HepG2 (cell line): ENCODE data around the gene STOM. TPM values are rescaled to one million over a fixed set of nuclear protein-coding genes. Genes with fewer than 3 reads are reported as not detected.

Source experiments
- ATAC-seq: fragments of 200-7000 bp; cut with Tn5 transposase; 3 replicates; pipeline ENCODE4 v1.9.1; 2020; ENCODE audit warnings: mild to moderate bottlenecking, moderate library complexity
- BruUV-seq: library from RNA; stranded (reverse); fragments of 400-500 nt; replicated peaks from 2 replicates; lab custom pipeline; 2021; lab: Mats Ljungman, UMichigan
- CTCF ChIA-PET: fragments of 300-600 bp; formaldehyde crosslinking; extraction: SDS; loops from one replicate; lab custom pipeline; 2021; ENCODE audit warnings: low total read pairs, inconsistent platforms, low intra/inter-chr PET ratio; lab: Yijun Ruan, JAX
- POLR2A ChIA-PET: fragments of 350-600 bp; sonication (Branson Sonifier 250); formaldehyde crosslinking; loops from one replicate; lab custom pipeline; 2020; ENCODE audit warnings: antibody characterized with exemption, inconsistent platforms; lab: Yijun Ruan, JAX
- DNase-seq: peaks from one replicate; pipeline ENCODE4 v3.0.0-alpha.2; 2015; ENCODE audit warnings: low spot score
- FAIRE-seq: peaks from 3 replicates; lab custom pipeline; 2011; peaks lifted over from hg19 to GRCh38; lab: Jason Lieb, UNC
- H2AFZ ChIP-seq: one replicate; pipeline ENCODE4 v1.6.1; 2011; ENCODE audit warnings: low read length, inconsistent platforms
- H3K27ac ChIP-seq: fragments of 300-600 bp; 3 replicates; pipeline ENCODE4 v1.8.0; 2011; ENCODE audit warnings: mixed run types, mild to moderate bottlenecking, mixed read lengths, low read length, inconsistent platforms; ENCODE audit not compliant: insufficient read depth; ENCODE audit errors: extremely low read length
- H3K27me3 ChIP-seq, 2 experiments: fragments of 200-600 bp in 1 of 2; 2 replicates in 1 of 2; 3 replicates in 1 of 2; pipeline versions ENCODE4 v1.6.0 to v1.8.0; 2011; ENCODE audit warnings: low read length in 2 of 2, mild to moderate bottlenecking in 2 of 2, moderate library complexity in 2 of 2, inconsistent platforms in 1 of 2; ENCODE audit not compliant: insufficient read depth in 2 of 2, control insufficient read depth in 1 of 2
- H3K36me3 ChIP-seq, 2 experiments: fragments of 200-600 bp in 1 of 2; replicated peaks in 1 of 2; 2 replicates in 1 of 2; 3 replicates in 1 of 2; pipeline versions ENCODE4 v1.5.1 to v1.8.0; 2011; ENCODE audit warnings: low read length in 2 of 2, inconsistent platforms in 1 of 2; ENCODE audit not compliant: insufficient read depth in 2 of 2, control insufficient read depth in 1 of 2
- H3K4me1 ChIP-seq: 2 replicates; pipeline ENCODE4 v1.5.1; 2012; ENCODE audit warnings: low read length, inconsistent platforms; ENCODE audit not compliant: insufficient read depth
- H3K4me2 ChIP-seq: 2 replicates; pipeline ENCODE4 v1.6.0; 2011; ENCODE audit warnings: low read depth, low read length, inconsistent platforms
- H3K4me3 ChIP-seq, 3 experiments: fragments of 200-600 bp in 1 of 3; sonication (generic), shearing (Covaris generic) in 1 of 3; replicated peaks in 1 of 3; 2 replicates each; pipeline ENCODE4 v1.5.1; 2011 to 2016; ENCODE audit warnings: low read length in 3 of 3, inconsistent platforms in 2 of 3, low read depth in 2 of 3, mild to moderate bottlenecking in 2 of 3, control low read depth in 1 of 3, mixed read lengths in 1 of 3; ENCODE audit not compliant: insufficient read depth in 1 of 3
- H3K79me2 ChIP-seq: one replicate; pipeline ENCODE4 v1.6.1; 2011; ENCODE audit warnings: low read length, inconsistent platforms; ENCODE audit not compliant: insufficient read depth
- H3K9ac ChIP-seq: 2 replicates; pipeline ENCODE4 v1.6.0; 2011; ENCODE audit warnings: mild to moderate bottlenecking, low read depth, low read length, inconsistent platforms; ENCODE audit not compliant: insufficient read depth
- H3K9me3 ChIP-seq: 2 replicates; pipeline ENCODE4 v1.5.1; 2012; ENCODE audit warnings: mild to moderate bottlenecking, low read length
- H4K20me1 ChIP-seq: 2 replicates; pipeline ENCODE4 v1.6.0; 2011; ENCODE audit warnings: inconsistent platforms, mild to moderate bottlenecking, low read length, moderate library complexity; ENCODE audit not compliant: insufficient read depth
- CENPT ChIP-seq: sonication (generic); formaldehyde crosslinking; IDR thresholded peaks from 2 replicates; pipeline ENCODE4 v1.8.0; 2022; ENCODE audit warnings: low read depth, mild to moderate bottlenecking, moderate library complexity, missing genetic modification reagents
- DMAP1 ChIP-seq: IDR thresholded peaks from 2 replicates; pipeline ENCODE4 v1.6.1; 2016
- HOMEZ ChIP-seq: IDR thresholded peaks from 2 replicates; pipeline ENCODE4 v1.6.1; 2016; ENCODE audit warnings: low read depth
- MTF1 ChIP-seq: sonication (generic); formaldehyde crosslinking; IDR thresholded peaks from 2 replicates; pipeline ENCODE4 v1.5.0; 2020; ENCODE audit warnings: missing genetic modification reagents
- POGK ChIP-seq: sonication (generic); formaldehyde crosslinking; conservative IDR thresholded peaks from 2 replicates; pipeline ENCODE4 v1.8.0; 2022; ENCODE audit warnings: mild to moderate bottlenecking, moderate library complexity, missing genetic modification reagents
- POLR2AphosphoS5 ChIP-seq: IDR thresholded peaks from 2 replicates; pipeline ENCODE4 v1.6.1; 2012; ENCODE audit warnings: low read depth, low read length
- ZBTB40 ChIP-seq, 2 experiments: fragments of 450-650 bp in 1 of 2; sonication (generic) in 1 of 2; formaldehyde crosslinking in 1 of 2; IDR thresholded peaks; 2 replicates each; pipeline versions ENCODE4 v1.6.1 to v1.8.0; 2016 to 2022; ENCODE audit warnings: antibody characterized with exemption in 1 of 2, mild to moderate bottlenecking in 1 of 2, missing genetic modification reagents in 1 of 2
- ZFP1 ChIP-seq: IDR thresholded peaks from 2 replicates; pipeline ENCODE4 v1.6.1; 2016
- ZNF180 ChIP-seq: sonication (generic); formaldehyde crosslinking; IDR thresholded peaks from 2 replicates; pipeline ENCODE4 v1.4.0; 2020; ENCODE audit warnings: low read depth, missing genetic modification reagents, borderline replicate concordance
- WGBS: methylation state at CpG from one replicate; pipeline ENCODE4 v1.1.6; 2017; ENCODE audit warnings: low lambda C conversion rate; 5-methylcytosine and 5-hydroxymethylcytosine counted together
- in situ Hi-C: cut with HindIII; loops from 2 replicates; pipeline ENCODE4 v1.10.0; 2017; ENCODE audit warnings: low pct_unique_long_range_greater_than_20kb; ENCODE audit not compliant: extremely low pct_ligation_motif_present
- intact Hi-C: fragments of 100-400 bp; cut with micrococcal nuclease; formaldehyde crosslinking; loops from one replicate; pipeline ENCODE4 v1.10.0; 2022; ENCODE audit not compliant: unreplicated experiment
- polyA plus RNA-seq, 8 experiments: library from polyadenylated mRNA; depleted of rRNA in 3 of 8; stranded (reverse) in 7 of 8; unstranded in 1 of 8; fragments of >200 nt; fragmentation: Illumina TruSeq in 4 of 8; extraction: Trizol in 4 of 8; gene quantifications; 2 replicates each; pipeline versions ENCODE4 v1.2.1 to v1.2.3, GENCODE V29; 2011 to 2016; ENCODE audit warnings: low read depth in 4 of 8, missing spikeins in 1 of 8, mixed read lengths in 1 of 8; ENCODE audit not compliant: insufficient read depth in 1 of 8
- total RNA-seq, 5 experiments: library from RNA; depleted of rRNA; stranded (reverse); fragments of >200 nt; fragmentation: Illumina TruSeq; extraction: Trizol; gene quantifications; 2 replicates each; pipeline ENCODE4 v1.2.3, GENCODE V29; 2016; ENCODE audit warnings: low read depth in 1 of 5

Gene STOM
- total and polyA plus RNA-seq, 2 of the 13 experiments (the other 11 are each of a cell fraction or from before 2014, with no cell fraction given), result 43.6 to 165 TPM

GRCh38 chr9:121299467-121300282 lies 70.4 kb downstream of the STOM start:
- in situ Hi-C loops (no loop called here), intact Hi-C loops (loop anchor here (2.0 kb wide), 1 partner anchor 87 kb away; no protein-coding TSS in a partner anchor)
- Histone ChIP-seq H2AFZ (no peak overlapping the region), H3K4me1 (peaks cover 93% of the 10 kb centered on the region), H3K9ac (peak overlapping the region; percentile 84), H3K9me3 (no peaks in the 10 kb centered on the region), H3K27ac (peak overlapping the region; percentile 94), H3K4me2 (peak overlapping the region; percentile 78), H3K4me3 (peak overlapping the region; percentile 67 to 80 (median 76)), H3K27me3 (no peaks in the 10 kb centered on the region), H4K20me1 (no peaks in the 10 kb centered on the region), H3K79me2 (peaks cover 14% of the 10 kb centered on the region), H3K36me3 (peaks cover 11 to 17% of the 10 kb centered on the region in 2 experiments; a peak in 4 of 5 replicates)
- BruUV-seq, result no TSS peak
- CTCF ChIA-PET, result no interaction called here
- peak; percentile 49 for ATAC-seq
- DNase-seq, result no peak
- WGBS, result 0% methylated on average over 8 of the region's 74 CpGs
- POLR2A ChIA-PET, result interaction anchor here (0.8 to 14.1 kb wide), 12 partner anchors 10 to 178 kb away, joined by 3 to 398 read pairs (median 4); partner anchors contain the start of gene GSN
- no peak for FAIRE-seq
- TF ChIP-seq POLR2AphosphoS5 (peak; percentile 68), ZBTB40 (IDR thresholded peaks at IDR 0.05) (no peak), ZBTB40 (CRISPR knock-in tag; IDR thresholded peaks at IDR 0.05) (0 out of 2 replicates have a peak, but pooled peaks have one; percentile 5), ZFP1 (CRISPR knock-in tag) (no peak), CENPT (CRISPR knock-in tag) (0 out of 2 replicates have a peak, but pooled peaks have one; percentile 66), DMAP1 (CRISPR knock-in tag) (0 out of 2 replicates have a peak, but pooled peaks have one; percentile 3), MTF1 (peak; percentile 90), ZNF180 (CRISPR knock-in tag) (no peak), POGK (CRISPR knock-in tag) (no peak; the same call in 1 of the 2 replicates), HOMEZ (CRISPR knock-in tag) (no peak)
